ENCODE measurements around the gene MYCBPAP. TPM values are rescaled to one million over a fixed set of nuclear protein-coding genes. Genes with fewer than 3 reads are reported as not detected.

Gene MYCBPAP
- total RNA-seq, 1 experiment from 2014 or later: not detected

DNA sequence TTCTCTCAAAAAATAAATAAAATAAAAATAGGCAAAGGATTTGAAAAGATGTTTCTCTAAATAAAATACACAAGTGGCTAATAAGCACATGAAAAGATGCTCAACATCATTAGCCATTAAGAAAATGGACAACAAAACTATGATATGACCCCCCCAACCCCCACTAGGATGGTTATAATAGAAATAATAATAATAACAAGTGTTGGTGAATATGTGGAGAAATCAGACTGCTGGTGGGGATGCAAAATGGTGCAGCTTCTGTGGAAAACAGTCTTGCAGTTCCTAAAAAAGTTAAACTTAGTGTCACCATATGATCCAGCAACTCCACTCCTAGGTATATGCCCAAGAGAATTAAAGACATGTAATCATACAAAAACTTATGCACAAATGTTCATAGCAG, 9.0 kb upstream of the MYCBPAP start:
- BruUV-seq (replicated peaks): no TSS peak

DNA sequence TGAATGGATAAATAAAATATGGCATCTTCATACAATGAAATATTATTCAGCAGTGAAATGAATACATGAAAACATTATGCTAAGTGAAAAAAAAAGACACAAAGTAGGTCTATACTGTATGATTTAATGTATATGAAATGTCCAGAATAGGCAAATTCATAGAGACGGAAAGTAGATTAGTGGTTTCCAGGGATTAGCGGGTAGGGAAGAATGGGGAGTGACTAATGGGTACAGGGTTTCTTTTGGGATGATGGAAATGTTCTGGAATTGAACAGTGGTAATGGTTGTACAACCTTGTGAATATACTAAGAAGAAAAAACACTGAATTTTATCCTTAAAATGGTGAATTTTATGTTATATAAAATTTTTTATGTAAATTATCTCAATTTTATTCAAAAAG, 8.5 kb upstream of the MYCBPAP start:
- POLR2A ChIA-PET: no interaction called here
- no TSS peak for BruUV-seq (replicated peaks)
- Histone ChIP-seq H2AFZ (ENCODE audit: low read depth, low read length, poor library complexity, severe bottlenecking) (peak overlapping the region; percentile 1), H3K79me2 (ENCODE audit: insufficient read depth, low read length) (no peaks in the 10 kb centered on the region), H3K9ac (ENCODE audit: low read length) (no peak overlapping the region), H4K20me1 (ENCODE audit: insufficient read depth) (no peaks in the 10 kb centered on the region), H3K4me2 (ENCODE audit: low read length) (no peak overlapping the region), H3K9me2 (ENCODE audit: insufficient read depth) (no peaks in the 10 kb centered on the region), H3K27ac (ENCODE audit: low read depth, low read length) (no peak overlapping the region), H3K9me3 (ENCODE audit: control insufficient read depth in 1 of 2, insufficient read depth in 1 of 2, low read depth in 1 of 2, low read length in 2 of 2) (no peaks in the 10 kb centered on the region), H3K36me3 (ENCODE audit: control insufficient read depth in 1 of 2, insufficient read depth in 2 of 2, low read length in 2 of 2) (no peaks in the 10 kb centered on the region), H3K4me1 (ENCODE audit: control insufficient read depth in 1 of 2, insufficient read depth in 2 of 2, low read length in 2 of 2) (peaks cover 16 to 27% of the 10 kb centered on the region in 2 experiments), H3K4me3 (replicated peaks in 1 of 2; ENCODE audit: low read depth in 1 of 2, low read length in 2 of 2) (no peak overlapping the region), H3K27me3 (ENCODE audit: insufficient read depth, low read length) (no peaks in the 10 kb centered on the region)
- intact Hi-C loops (cut with micrococcal nuclease): no loop called here
- no peak for TF ChIP-seq ZNF274 (IDR thresholded peaks at IDR 0.05; ENCODE audit: low read depth, low read length)
- no peak for TF ChIP-seq JUND (IDR thresholded peaks at IDR 0.05)
- TF ChIP-seq, protein P1, sequence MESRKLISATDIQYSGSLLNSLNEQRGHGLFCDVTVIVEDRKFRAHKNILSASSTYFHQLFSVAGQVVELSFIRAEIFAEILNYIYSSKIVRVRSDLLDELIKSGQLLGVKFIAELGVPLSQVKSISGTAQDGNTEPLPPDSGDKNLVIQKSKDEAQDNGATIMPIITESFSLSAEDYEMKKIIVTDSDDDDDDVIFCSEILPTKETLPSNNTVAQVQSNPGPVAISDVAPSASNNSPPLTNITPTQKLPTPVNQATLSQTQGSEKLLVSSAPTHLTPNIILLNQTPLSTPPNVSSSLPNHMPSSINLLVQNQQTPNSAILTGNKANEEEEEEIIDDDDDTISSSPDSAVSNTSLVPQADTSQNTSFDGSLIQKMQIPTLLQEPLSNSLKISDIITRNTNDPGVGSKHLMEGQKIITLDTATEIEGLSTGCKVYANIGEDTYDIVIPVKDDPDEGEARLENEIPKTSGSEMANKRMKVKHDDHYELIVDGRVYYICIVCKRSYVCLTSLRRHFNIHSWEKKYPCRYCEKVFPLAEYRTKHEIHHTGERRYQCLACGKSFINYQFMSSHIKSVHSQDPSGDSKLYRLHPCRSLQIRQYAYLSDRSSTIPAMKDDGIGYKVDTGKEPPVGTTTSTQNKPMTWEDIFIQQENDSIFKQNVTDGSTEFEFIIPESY (IDR thresholded peaks at IDR 0.05; ENCODE audit: extremely low read depth, insufficient replicate concordance, low read length): no peak
- no peak for TF ChIP-seq RAD21 (IDR thresholded peaks at IDR 0.05; ENCODE audit: low read depth)
- TF ChIP-seq POLR2AphosphoS5 (IDR thresholded peaks at IDR 0.05; ENCODE audit: low read depth, low read length): no peak
- TF ChIP-seq CEBPB (IDR thresholded peaks at IDR 0.05; ENCODE audit: low read depth): no peak
- TF ChIP-seq CBX3 (IDR thresholded peaks at IDR 0.05; ENCODE audit: low read depth): no peak
- no peak for TF ChIP-seq TCF7L2 (IDR thresholded peaks at IDR 0.05; ENCODE audit: borderline replicate concordance, extremely low read depth, insufficient read depth, insufficient read length)
- CTCF ChIA-PET: interaction anchor here (1.9 to 2.7 kb wide), 2 partner anchors 12 to 20 kb away, joined by 10 to 12 read pairs; no protein-coding TSS in a partner anchor
- DNase-seq (ENCODE audit: low read depth, low spot score) (no peak), ATAC-seq (no peak)
- RAD21 ChIA-PET (ENCODE audit: low non-redundant PET in 1 of 2, low total read pairs in 2 of 2, uncharacterized antibody in 2 of 2, unreplicated experiment in 2 of 2): no interaction called here

More for the DNA sequence above, 9.0 kb upstream of the MYCBPAP start:
- POLR2A ChIA-PET: no interaction called here
- H4K20me1 ChIP-seq (ENCODE audit: insufficient read depth): no peaks in the 10 kb centered on the region
- H2AFZ ChIP-seq (ENCODE audit: low read depth, low read length, poor library complexity, severe bottlenecking): peak overlapping the region; percentile 1
- no peak for TF ChIP-seq POLR2A (IDR thresholded peaks at IDR 0.05; ENCODE audit: borderline replicate concordance, extremely low read depth, insufficient read depth, insufficient read length)
- no peak for TF ChIP-seq YY1 (IDR thresholded peaks at IDR 0.05; ENCODE audit: extremely low read depth, insufficient replicate concordance, low read depth, low read length)
- TF ChIP-seq SP1 (IDR thresholded peaks at IDR 0.05; ENCODE audit: low read depth): no peak
- no peak for TF ChIP-seq EZH2phosphoT487 (IDR thresholded peaks at IDR 0.05; ENCODE audit: borderline replicate concordance)
- H3K4me3 ChIP-seq (replicated peaks in 1 of 2; ENCODE audit: low read depth in 1 of 2, low read length in 2 of 2): no peak overlapping the region
- peaks cover 16 to 27% of the 10 kb centered on the region in 2 experiments for H3K4me1 ChIP-seq (ENCODE audit: control insufficient read depth in 1 of 2, insufficient read depth in 2 of 2, low read length in 2 of 2)
- no peak for DNase-seq (ENCODE audit: low read depth, low spot score)
- no peaks in the 10 kb centered on the region for H3K79me2 ChIP-seq (ENCODE audit: insufficient read depth, low read length)
- H3K27me3 ChIP-seq (ENCODE audit: insufficient read depth, low read length): no peaks in the 10 kb centered on the region
- intact Hi-C loops (cut with micrococcal nuclease): no loop called here
- H3K27ac ChIP-seq (ENCODE audit: low read depth, low read length): no peak overlapping the region
- no peaks in the 10 kb centered on the region for H3K36me3 ChIP-seq (ENCODE audit: control insufficient read depth in 1 of 2, insufficient read depth in 2 of 2, low read length in 2 of 2)
- no peaks in the 10 kb centered on the region for H3K9me2 ChIP-seq (ENCODE audit: insufficient read depth)
- RAD21 ChIA-PET (ENCODE audit: low non-redundant PET in 1 of 2, low total read pairs in 2 of 2, uncharacterized antibody in 2 of 2, unreplicated experiment in 2 of 2): no interaction called here
- H3K9me3 ChIP-seq (ENCODE audit: control insufficient read depth in 1 of 2, insufficient read depth in 1 of 2, low read depth in 1 of 2, low read length in 2 of 2): no peaks in the 10 kb centered on the region
- no peak overlapping the region for H3K4me2 ChIP-seq (ENCODE audit: low read length)
- CTCF ChIA-PET: no interaction called here
- no peak for ATAC-seq
- no peak overlapping the region for H3K9ac ChIP-seq (ENCODE audit: low read length)
